ENCODE results near the gene NINJ2.

The NINJ2 gene

DNA sequence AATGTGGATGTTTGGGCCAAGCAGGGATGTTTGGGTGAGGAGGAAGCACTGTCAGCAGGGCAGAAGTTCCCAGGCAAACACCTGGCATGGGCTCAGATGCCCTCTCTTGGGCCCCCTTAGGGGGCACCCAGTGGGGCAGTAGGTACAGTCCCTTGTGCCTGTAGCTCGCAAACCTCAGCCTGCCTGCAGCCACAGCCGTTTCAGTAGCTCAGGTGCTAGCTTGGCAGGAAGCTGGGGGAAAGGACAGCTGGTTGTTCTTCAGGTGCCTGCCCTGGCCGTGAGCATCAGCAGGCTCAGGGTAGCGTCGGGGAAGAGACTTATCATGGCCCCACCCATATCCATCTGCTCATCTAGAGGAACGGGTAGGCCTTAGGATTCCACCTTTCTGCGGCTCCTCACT is 136.0 kb downstream of the NINJ2 start:
- no peak for DNase-seq

DNA sequence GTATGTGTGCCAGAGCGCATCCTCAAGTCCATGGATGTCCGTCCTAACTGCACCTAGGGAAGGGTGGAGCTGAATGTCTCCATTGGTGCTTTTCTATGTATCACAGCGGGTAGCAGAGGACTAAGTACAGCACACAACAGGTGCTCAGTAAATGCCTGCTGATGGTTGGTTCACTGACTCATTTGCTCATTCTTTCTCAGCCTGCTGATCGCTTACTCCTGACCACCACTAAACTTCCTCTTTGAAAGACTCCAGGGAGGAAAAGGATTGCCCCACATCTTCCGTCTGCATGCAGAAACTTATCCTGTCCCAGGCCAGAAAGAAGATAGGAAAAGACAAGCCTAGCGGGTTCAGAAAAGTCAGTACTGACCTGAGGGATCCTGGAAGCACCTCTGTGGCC is 137.2 kb downstream of the NINJ2 start:
- no peak for DNase-seq

- DNase-seq: no peak
These were observed 138.9 kb downstream of the NINJ2 start for GRCh38 chr12:524167-524951.

DNA sequence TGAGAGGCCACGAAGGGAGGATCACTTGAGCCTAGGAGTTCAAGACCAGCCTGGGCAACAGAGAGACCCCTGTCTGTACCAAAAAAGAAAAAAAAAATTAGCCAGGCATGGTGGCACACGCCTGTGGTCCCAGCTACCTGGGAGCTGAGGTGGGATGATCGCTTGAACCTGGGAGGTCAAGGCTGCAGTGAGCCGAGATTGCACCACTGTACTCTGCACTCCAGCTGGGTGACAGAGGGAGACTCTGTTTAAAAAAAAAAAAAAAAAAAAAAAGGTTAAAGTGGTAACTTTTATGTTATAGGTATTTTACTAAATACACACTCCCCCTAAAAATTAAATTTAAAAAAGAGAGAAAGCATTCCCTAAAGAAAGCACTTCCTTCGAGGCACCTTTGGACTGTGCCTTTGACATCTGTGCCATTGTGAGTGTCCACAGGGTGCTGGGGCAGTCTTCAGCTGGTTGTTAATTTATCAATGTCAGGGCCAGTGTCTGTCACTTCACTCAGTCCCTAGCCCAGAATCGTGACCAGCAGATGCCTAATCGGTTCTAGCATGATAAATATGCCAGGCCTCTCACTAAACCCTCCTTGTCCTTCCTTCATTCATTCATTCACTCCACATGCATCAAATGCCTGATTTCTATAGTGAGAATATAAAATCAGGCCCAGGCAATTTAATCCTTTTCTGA is 140.4 kb downstream of the NINJ2 start:
- DNase-seq: no peak

GRCh38 chr12:520119-520518 is 143.1 kb downstream of the NINJ2 start:
- no peak for DNase-seq

- DNase-seq: no peak
These were observed 145.7 kb downstream of the NINJ2 start for GRCh38 chr12:517538-517937.

All from T-helper 1 cell (primary cell).